Adipocyte (in vitro differentiated cells): ENCODE data around the gene VAMP8.
"Not testable (repeated sequence)": the region's sequence is repeated elsewhere in the genome, so short reads cannot be mapped to it uniquely, and the experiment has no call there.

ENCODE experiments used
- DNase-seq: peaks from one replicate; pipeline ENCODE4 v3.0.0-alpha.2; 2015; ENCODE audit warnings: low read depth
- H3K27me3 ChIP-seq: replicated peaks from 2 replicates; pipeline ENCODE4 v1.7.0; 2013; ENCODE audit warnings: mild to moderate bottlenecking, low read length, moderate library complexity; ENCODE audit not compliant: control insufficient read depth, insufficient read depth
- H3K36me3 ChIP-seq: 2 replicates; pipeline ENCODE4 v1.7.0; 2013; ENCODE audit warnings: low read length, mild to moderate bottlenecking, moderate library complexity; ENCODE audit not compliant: control insufficient read depth, insufficient read depth, severe bottlenecking
- H3K4me1 ChIP-seq: 2 replicates; pipeline ENCODE4 v1.7.0; 2013; ENCODE audit warnings: mild to moderate bottlenecking, low read length, moderate library complexity; ENCODE audit not compliant: control insufficient read depth, insufficient read depth
- H3K4me3 ChIP-seq: 2 replicates; pipeline ENCODE4 v1.7.0; 2013; ENCODE audit warnings: mild to moderate bottlenecking, low read length, moderate library complexity
- H3K9ac ChIP-seq: 2 replicates; pipeline ENCODE4 v1.7.0; 2013; ENCODE audit warnings: mild to moderate bottlenecking, low read length, moderate library complexity
- H3K9me3 ChIP-seq: 2 replicates; pipeline ENCODE4 v1.7.0; 2013; ENCODE audit warnings: mild to moderate bottlenecking, low read length, moderate library complexity; ENCODE audit not compliant: control insufficient read depth

VAMP8 gene

GRCh38 chr2:85614757-85615156, 37.4 kb downstream of the VAMP8 start:
- not testable (repeated sequence) for DNase-seq, H3K36me3 ChIP-seq
- peaks cover 24% of the 10 kb centered on the region for H3K4me1 ChIP-seq

GRCh38 chr2:85615413-85615728, 38.0 kb downstream of the VAMP8 start:
- Histone ChIP-seq H3K9me3 (no peaks in the 10 kb centered on the region), H3K4me3 (no peak overlapping the region), H3K4me1 (peaks cover 22% of the 10 kb centered on the region), H3K9ac (peak overlapping the region; percentile 95), H3K27me3 (no peaks in the 10 kb centered on the region), H3K36me3 (peaks cover 9% of the 10 kb centered on the region)
- DNase-seq: no peak

More at GRCh38 chr2:85614757-85615156, 37.4 kb downstream of the VAMP8 start:
- H3K9ac ChIP-seq, H3K9me3 ChIP-seq, H3K4me3 ChIP-seq, H3K27me3 ChIP-seq: not testable (repeated sequence)

GRCh38 chr2:85617723-85618122, 40.3 kb downstream of the VAMP8 start:
- Histone ChIP-seq H3K36me3 (peaks cover 30% of the 10 kb centered on the region), H3K4me3 (peak overlapping the region; percentile 95), H3K4me1 (peaks cover 16% of the 10 kb centered on the region), H3K9ac (peak overlapping the region; percentile 95)
- DNase-seq, H3K27me3 ChIP-seq, H3K9me3 ChIP-seq: not testable (repeated sequence)

- no peaks in the 10 kb centered on the region for H3K9me3 ChIP-seq
- H3K4me1 ChIP-seq: peaks cover 16% of the 10 kb centered on the region
- no peaks in the 10 kb centered on the region for H3K27me3 ChIP-seq
- H3K4me3 ChIP-seq: no peak overlapping the region
- peak; percentile 33 for DNase-seq
- H3K36me3 ChIP-seq: peaks cover 48% of the 10 kb centered on the region
- no peak overlapping the region for H3K9ac ChIP-seq
These were observed 42.2 kb downstream of the VAMP8 start for GRCh38 chr2:85619617-85620016.

- Histone ChIP-seq H3K4me3 (no peak overlapping the region), H3K9me3 (no peaks in the 10 kb centered on the region), H3K9ac (no peak overlapping the region), H3K36me3 (peaks cover 65% of the 10 kb centered on the region), H3K27me3 (no peaks in the 10 kb centered on the region), H3K4me1 (peaks cover 16% of the 10 kb centered on the region)
- DNase-seq: no peak
These were observed 44.0 kb downstream of the VAMP8 start for GRCh38 chr2:85621338-85621737.

GRCh38 chr2:85623991-85624390, 46.6 kb downstream of the VAMP8 start:
- H3K27me3 ChIP-seq: no peaks in the 10 kb centered on the region
- no peak overlapping the region for H3K4me3 ChIP-seq
- H3K9ac ChIP-seq: no peak overlapping the region
- H3K36me3 ChIP-seq: peaks cover 89% of the 10 kb centered on the region
- peaks cover 5% of the 10 kb centered on the region for H3K4me1 ChIP-seq
- no peak for DNase-seq
- no peaks in the 10 kb centered on the region for H3K9me3 ChIP-seq

- no peaks in the 10 kb centered on the region for H3K27me3 ChIP-seq
- no peak overlapping the region for H3K9ac ChIP-seq
- H3K9me3 ChIP-seq: no peaks in the 10 kb centered on the region
- H3K36me3 ChIP-seq: peaks cover 94% of the 10 kb centered on the region
- H3K4me3 ChIP-seq: no peak overlapping the region
- DNase-seq: no peak
- H3K4me1 ChIP-seq: no peaks in the 10 kb centered on the region
These were observed 51.3 kb downstream of the VAMP8 start for GRCh38 chr2:85628658-85629057.

- no peak for DNase-seq
- peaks cover 84% of the 10 kb centered on the region for H3K36me3 ChIP-seq
- no peaks in the 10 kb centered on the region for H3K9me3 ChIP-seq
These were observed 53.9 kb downstream of the VAMP8 start for GRCh38 chr2:85631316-85631715.

More at GRCh38 chr2:85631316-85631715, 53.9 kb downstream of the VAMP8 start:
- Histone ChIP-seq H3K4me1 (no peaks in the 10 kb centered on the region), H3K27me3 (no peaks in the 10 kb centered on the region), H3K4me3 (no peak overlapping the region), H3K9ac (no peak overlapping the region)
